Stimulated activated CD8-positive, alpha-beta memory T cell treated with anti-CD3 and anti-CD28 coated beads, Interleukin-4, amount 100 ng/mL, for 1 hour (primary cell): ENCODE measurements around the gene TAF7L.
"Not testable (repeated sequence)": the region's sequence is repeated elsewhere in the genome, so short reads cannot be mapped to it uniquely, and the experiment has no call there.

Source experiments
- DNase-seq, 2 donors: peaks; one replicate each; pipeline ENCODE4 v3.0.0-alpha.2; 2020; ENCODE audit warnings: low read depth in 2 of 2, low spot score in 1 of 2

The TAF7L gene

GRCh38 chrX:101290957-101291603 is at the start of gene TAF7L:
Gene TAF7L, minus strand, starts transcription at chrX:101291334. Its CDS starts 3,791 bp downstream, at chrX:101287543.
- DNase-seq: no peak

- no peak for DNase-seq
These were observed 46.7 kb upstream of the TAF7L start for GRCh38 chrX:101337776-101338271.

GRCh38 chrX:101334310-101334709 is 43.2 kb upstream of the TAF7L start:
- DNase-seq: not testable (repeated sequence)

- DNase-seq: not testable (repeated sequence)
These were observed 35.5 kb upstream of the TAF7L start for GRCh38 chrX:101326600-101326999.

- DNase-seq: no peak
These were observed 12.7 kb upstream of the TAF7L start for GRCh38 chrX:101303790-101304189.

- not testable (repeated sequence) for DNase-seq
These were observed 4.5 kb upstream of the TAF7L start for GRCh38 chrX:101295603-101296002.

GRCh38 chrX:101287402-101287801 is 3.7 kb downstream of the TAF7L start:
- DNase-seq: no peak

GRCh38 chrX:101276238-101276637 is 14.9 kb downstream of the TAF7L start:
- no peak for DNase-seq

GRCh38 chrX:101274198-101274597 is 16.9 kb downstream of the TAF7L start:
- no peak for DNase-seq

- DNase-seq: no peak
These were observed 25.2 kb downstream of the TAF7L start for GRCh38 chrX:101265869-101266428.

- no peak for DNase-seq
These were observed 27.4 kb downstream of the TAF7L start for GRCh38 chrX:101263766-101264165.

GRCh38 chrX:101262590-101262989 is 28.5 kb downstream of the TAF7L start:
- no peak for DNase-seq

- no peak for DNase-seq
These were observed 30.7 kb downstream of the TAF7L start for GRCh38 chrX:101260435-101260834.

GRCh38 chrX:101258259-101258581 is 32.9 kb downstream of the TAF7L start:
- no peak for DNase-seq

GRCh38 chrX:101257448-101258258 is 33.5 kb downstream of the TAF7L start:
- DNase-seq: no peak

GRCh38 chrX:101252634-101253033 is 38.5 kb downstream of the TAF7L start:
- DNase-seq: no peak

- no peak for DNase-seq
These were observed 49.6 kb downstream of the TAF7L start for GRCh38 chrX:101241531-101241930.

GRCh38 chrX:101237041-101237440 is 54.1 kb downstream of the TAF7L start:
- DNase-seq: no peak

- DNase-seq: no peak
These were observed 58.8 kb downstream of the TAF7L start for GRCh38 chrX:101232316-101232715.

GRCh38 chrX:101231080-101231479 is 60.1 kb downstream of the TAF7L start:
- no peak for DNase-seq

- DNase-seq: no peak
These were observed 60.5 kb downstream of the TAF7L start for GRCh38 chrX:101230636-101231035.

GRCh38 chrX:101229170-101229569 is 62.0 kb downstream of the TAF7L start:
- DNase-seq: no peak
